ENCODE results near the gene LDB3. TPM values are rescaled to one million over a fixed set of nuclear protein-coding genes. Genes with fewer than 3 reads are reported as not detected.

The LDB3 gene
- total and polyA plus RNA-seq, 2 of the 8 experiments (the other 6 are each of a cell fraction or from before 2014, with no cell fraction given): 0.20 to 0.43 TPM

DNA sequence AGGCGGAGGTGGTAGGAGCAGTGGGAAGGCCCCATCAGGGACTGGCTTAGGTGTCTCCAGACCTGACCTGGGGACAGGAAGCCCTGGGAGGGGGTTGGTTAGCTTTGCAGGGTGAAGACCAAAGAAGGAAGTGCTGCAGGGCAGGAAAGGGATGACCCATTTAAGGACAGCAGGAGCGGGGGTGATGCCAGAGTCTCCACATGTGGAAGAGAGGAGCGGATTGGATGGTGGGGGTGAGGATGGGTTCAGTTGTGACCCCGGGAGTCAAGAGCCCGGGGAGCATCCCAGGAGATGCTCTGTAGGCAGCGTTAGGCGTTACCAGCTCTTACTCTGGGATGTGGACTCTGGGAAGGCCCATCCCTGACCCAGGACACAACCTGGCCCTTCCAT lies 3.1 kb upstream of the LDB3 start (continued):
- TF ChIP-seq CHD2 (IDR thresholded peaks at IDR 0.05; ENCODE audit: low read length) (no peak), EGR1 (IDR thresholded peaks at IDR 0.05; ENCODE audit: borderline replicate concordance, low read depth, low read length) (no peak), SP1 (IDR thresholded peaks at IDR 0.05; ENCODE audit: low read depth, low read length) (no peak), SIN3A (conservative IDR thresholded peaks at IDR 0.05 in 1 of 2, IDR thresholded peaks at IDR 0.05 in 1 of 2; ENCODE audit: low read depth in 1 of 2, low read length in 2 of 2) (no peak), EZH2 (IDR thresholded peaks at IDR 0.05; ENCODE audit: low read depth, low read length, severe bottlenecking) (no peak), POLR2AphosphoS5 (IDR thresholded peaks at IDR 0.05; ENCODE audit: low read depth, low read length) (no peak)

Measured in H1 (cell line).